HuH-7.5 (cell line): Measurements from ENCODE around the gene RBMS3.
"Not testable (repeated sequence)": the region's sequence is repeated elsewhere in the genome, so short reads cannot be mapped to it uniquely, and the experiment has no call there.

ENCODE experiments used
- DNase-seq: peaks from one replicate; pipeline ENCODE4 v3.0.0; 2011; ENCODE audit warnings: low spot score

The RBMS3 gene

GRCh38 chr3:29618395-29619282 lies 337.8 kb downstream of the RBMS3 start:
- DNase-seq, result no peak

- no peak for DNase-seq
Observed at GRCh38 chr3:29619676-29620075, 338.8 kb downstream of the RBMS3 start.

GRCh38 chr3:29627136-29628117 lies 346.6 kb downstream of the RBMS3 start:
- no peak for DNase-seq

- no peak for DNase-seq
Observed at GRCh38 chr3:29628795-29629194, 347.9 kb downstream of the RBMS3 start.

- no peak for DNase-seq
Observed at GRCh38 chr3:29635888-29636287, 355.0 kb downstream of the RBMS3 start.

GRCh38 chr3:29637068-29637467 lies 356.2 kb downstream of the RBMS3 start:
- DNase-seq, result no peak

- no peak for DNase-seq
Observed at GRCh38 chr3:29639578-29640290, 358.9 kb downstream of the RBMS3 start.

- DNase-seq, result no peak
Observed at GRCh38 chr3:29642393-29643033, 361.6 kb downstream of the RBMS3 start.

- no peak for DNase-seq
Observed at GRCh38 chr3:29643034-29643425, 362.2 kb downstream of the RBMS3 start.

DNA sequence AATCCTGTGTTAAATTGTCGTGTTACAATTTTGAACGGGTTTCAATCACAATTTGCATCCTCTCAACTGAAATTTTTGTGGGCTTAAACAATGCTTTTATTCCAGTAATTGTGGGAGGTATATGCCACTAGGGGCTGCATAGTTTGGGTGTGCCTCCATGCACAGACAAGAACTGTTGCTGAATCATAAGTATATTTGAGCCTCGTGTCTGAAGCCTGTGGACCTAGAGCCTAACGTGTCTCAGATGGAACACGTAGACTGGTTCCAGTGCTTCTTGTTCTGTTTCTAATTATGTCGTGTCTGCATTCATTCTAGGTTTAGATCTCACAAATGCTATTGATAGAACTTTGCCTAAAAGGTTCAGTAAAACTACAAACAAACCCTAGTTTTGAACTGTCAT lies 363.4 kb downstream of the RBMS3 start:
- DNase-seq, result no peak

GRCh38 chr3:29644956-29645636 lies 364.2 kb downstream of the RBMS3 start:
- no peak for DNase-seq

GRCh38 chr3:29646043-29646442 lies 365.2 kb downstream of the RBMS3 start:
- DNase-seq, result no peak

DNA sequence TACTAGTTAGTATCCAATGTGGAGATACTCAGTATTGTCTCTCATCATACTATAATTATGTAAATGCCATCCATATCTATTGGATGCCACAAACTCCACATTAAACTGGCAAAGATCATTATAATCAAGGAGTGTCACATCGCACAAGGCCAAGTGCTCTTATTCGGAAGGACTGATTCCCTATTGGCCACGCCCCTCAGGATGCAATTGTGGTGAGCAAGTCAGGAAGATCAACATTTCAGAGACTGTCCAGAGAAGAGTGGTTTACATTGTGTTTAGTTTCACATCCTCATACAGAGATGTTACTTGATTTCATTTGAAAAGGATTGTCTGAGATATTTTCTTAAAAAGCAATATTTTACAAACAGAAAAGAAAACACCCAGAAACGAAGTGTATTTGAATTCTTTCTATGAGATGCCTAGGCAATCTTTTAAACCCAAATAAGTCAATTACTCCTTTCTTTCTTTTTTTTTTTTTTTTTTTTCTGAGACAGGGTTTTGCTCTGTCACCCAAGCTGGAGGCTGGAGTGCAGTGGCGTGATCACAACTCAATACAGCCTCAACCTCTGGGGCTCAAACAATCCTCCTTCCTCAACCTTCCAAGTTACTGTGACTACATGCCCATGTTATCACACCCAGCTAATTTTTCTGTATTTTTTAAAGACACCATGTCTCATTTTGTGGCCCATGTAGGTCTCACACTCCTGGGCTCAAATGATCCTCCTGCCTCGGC lies 369.1 kb downstream of the RBMS3 start:
- no peak for DNase-seq

GRCh38 chr3:29653680-29654079 lies 372.8 kb downstream of the RBMS3 start:
- no peak for DNase-seq

- DNase-seq, result no peak
Observed at GRCh38 chr3:29655015-29655747, 374.3 kb downstream of the RBMS3 start.

DNA sequence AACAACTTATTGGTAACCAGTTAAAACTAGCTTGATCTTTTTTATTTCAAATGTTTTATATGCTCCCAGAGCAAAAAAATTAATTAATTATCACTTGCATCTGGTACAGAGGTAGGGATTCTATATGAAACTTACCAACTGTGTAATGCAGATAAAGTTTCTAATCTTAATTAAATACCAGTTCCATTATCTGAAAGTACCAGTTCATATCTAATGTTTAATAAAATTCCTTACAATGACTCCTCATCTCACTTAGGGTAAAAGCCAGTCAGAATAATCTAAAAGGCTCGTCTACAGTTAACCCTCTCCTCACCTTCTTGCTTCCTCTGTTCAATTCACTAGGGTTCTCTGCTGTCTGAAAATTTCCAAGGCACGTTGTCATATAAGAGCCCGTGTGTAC lies 384.8 kb downstream of the RBMS3 start:
- DNase-seq, result no peak

GRCh38 chr3:29668233-29668632 lies 387.4 kb downstream of the RBMS3 start:
- DNase-seq, result no peak

- no peak for DNase-seq
Observed at GRCh38 chr3:29668728-29669127, 387.9 kb downstream of the RBMS3 start.

- not testable (repeated sequence) for DNase-seq
Observed at GRCh38 chr3:29670476-29670875, 389.6 kb downstream of the RBMS3 start.

DNA sequence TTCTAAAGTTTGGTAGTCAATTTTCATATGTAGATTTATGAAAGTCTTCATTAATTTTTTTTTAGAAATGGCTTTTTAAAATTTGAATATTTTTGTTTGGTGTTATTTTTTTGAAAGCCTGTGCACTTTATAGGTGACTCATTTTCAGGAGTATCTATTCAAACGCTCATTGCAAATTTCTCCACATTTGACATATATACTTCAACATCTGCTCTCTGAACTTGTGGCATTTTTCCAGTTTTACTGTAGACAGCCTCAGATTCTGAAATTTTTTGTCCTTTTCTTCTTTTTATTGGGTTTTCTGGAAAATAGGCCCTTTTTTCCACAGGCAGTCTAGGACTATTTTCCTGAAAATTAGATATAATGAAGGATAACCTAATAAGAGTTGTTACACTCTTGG lies 396.6 kb downstream of the RBMS3 start:
- DNase-seq, result no peak
